Inflammatory macrophage (primary cell): ENCODE measurements around the gene USP34.
"Not testable (repeated sequence)": the region's sequence is repeated elsewhere in the genome, so short reads cannot be mapped to it uniquely, and the experiment has no call there.

Experiments
- DNase-seq, 2 donors: peaks; one replicate each; pipeline ENCODE4 v3.0.0-alpha.2; 2020 to 2022

USP34 gene

GRCh38 chr2:61179701-61180639 is 290.9 kb downstream of the USP34 start:
- DNase-seq = no peak

DNA sequence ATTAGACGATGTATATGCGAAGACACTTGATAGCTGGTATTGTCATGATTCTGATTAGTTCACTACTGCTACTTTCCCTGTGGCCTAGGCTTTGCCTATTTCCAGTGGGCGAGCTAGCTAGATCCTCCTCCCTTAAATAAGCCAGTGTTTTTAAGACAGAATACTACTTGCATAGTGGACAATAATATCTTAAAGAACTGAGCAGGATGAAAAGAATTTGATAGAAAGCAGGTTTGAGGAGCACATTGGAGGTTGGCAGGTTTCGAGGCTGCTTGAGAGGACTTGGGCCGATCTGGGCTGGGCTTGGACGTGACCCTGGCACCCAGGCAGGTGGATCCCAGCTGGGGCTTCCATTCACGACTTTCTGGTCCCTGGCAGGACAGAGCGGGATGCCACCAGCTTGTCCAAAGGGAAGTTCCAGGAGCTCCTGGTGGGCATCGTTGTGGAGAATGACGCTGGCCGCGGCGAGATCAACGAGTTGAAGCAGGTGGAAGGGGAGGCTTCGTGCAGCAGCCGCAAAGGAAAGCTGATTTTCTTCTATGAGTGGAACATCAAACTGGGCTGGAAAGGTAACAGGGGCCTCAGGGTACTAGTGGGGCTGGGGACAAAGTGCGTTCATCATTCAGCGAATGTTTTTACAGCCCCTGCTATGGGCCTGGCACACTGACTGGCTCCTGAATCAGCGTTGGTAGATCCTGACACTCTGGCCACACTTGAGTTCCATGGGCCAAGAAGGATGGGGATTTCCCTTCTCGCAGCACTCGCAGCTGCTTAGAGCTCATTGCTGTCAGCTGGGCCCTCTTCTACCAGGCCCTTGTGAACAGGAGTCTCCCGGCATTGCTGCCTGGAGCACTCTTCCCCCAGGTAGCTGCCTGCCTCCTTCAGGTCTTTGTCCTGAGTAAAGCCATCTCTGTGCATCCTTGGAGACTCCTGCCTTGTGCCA is 292.0 kb downstream of the USP34 start:
- DNase-seq = no peak

DNA sequence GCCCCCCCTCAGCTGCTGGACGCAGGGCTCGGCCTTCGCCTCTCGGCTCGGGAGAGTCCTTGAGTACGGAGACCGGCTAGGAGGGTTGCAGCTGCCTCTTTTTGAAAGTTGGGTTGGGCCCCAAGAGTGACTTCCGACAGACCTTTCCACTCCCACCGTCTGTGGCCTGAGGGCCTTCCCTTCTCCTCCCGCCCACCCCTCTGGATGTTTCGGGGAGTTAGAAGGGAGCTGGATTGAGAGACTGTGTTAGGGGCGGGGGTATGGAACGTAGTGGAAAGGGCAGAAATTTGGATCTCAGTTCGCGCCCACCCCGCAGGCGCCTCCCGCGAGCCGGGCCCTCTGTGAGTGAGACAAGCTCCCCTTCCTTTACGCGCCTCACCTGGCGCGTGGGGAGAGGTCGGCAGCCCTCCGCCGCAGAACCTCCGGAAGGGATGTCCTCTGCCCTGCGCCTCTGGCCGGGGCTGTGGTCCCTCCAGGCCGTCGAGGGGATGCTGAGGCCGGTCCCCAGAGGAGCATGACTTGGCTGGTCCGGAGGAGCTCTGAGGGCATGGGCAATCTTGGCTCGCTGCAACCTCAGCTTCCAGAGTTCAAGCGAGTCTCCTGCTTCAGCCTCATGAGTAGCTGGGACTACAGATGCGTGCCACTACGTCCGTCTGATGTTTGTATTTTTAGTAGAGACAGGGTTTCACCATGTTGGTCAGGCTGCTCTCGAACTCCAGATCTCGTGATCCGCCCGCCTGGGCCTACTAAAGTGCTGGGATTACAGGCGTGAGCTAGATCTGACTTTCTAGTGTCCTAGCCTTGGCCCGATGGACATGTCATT is 292.9 kb downstream of the USP34 start:
- DNase-seq = peak; percentile 47 to 66

DNA sequence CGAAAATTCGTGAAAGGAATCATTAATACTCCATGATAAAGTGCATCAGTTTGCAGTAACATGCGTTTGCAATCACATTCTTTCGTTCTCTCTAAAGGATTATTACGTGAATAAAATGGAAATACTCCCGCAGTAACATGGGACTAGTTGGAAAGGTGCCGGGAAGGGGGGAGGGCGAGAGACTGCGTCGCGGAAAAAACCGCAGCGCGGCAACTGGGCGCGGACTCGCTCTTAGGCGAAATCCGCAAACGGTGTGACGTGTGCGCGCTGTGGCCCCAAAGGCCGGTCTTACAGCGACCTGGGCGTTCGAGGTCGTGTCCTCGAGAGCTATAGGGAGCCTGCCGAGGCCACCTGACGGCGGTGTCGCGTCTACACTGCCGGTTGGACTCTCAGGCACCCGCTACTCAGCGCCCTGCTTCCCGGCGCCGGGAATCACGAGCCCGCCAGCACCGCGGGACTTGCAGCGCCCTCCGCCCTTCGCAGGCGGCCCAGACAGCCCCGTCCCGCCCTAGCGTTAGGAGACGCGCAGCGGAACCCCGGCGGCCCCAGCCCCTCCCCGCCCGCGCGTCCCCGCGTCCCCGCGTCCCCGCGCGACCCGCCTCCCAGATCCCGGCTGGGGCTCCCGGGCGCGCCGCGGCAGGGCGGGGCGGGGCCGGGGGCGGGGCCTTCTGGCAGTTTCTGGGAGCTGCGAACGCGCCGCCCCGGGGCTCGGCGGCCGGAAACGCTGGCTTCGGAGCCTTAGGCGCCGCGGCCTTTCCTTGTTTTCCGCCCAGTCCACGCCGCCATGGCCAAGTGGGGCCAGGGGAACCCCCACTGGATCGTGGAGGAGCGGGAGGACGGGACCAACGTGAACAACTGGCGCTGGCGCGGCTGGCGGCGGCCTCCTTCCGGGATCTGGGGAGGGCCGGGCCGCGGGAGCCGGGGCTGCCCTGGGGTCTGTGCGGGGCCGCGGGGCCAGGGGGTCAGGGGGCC is 293.8 kb downstream of the USP34 start:
- DNase-seq = peak; percentile 96

DNA sequence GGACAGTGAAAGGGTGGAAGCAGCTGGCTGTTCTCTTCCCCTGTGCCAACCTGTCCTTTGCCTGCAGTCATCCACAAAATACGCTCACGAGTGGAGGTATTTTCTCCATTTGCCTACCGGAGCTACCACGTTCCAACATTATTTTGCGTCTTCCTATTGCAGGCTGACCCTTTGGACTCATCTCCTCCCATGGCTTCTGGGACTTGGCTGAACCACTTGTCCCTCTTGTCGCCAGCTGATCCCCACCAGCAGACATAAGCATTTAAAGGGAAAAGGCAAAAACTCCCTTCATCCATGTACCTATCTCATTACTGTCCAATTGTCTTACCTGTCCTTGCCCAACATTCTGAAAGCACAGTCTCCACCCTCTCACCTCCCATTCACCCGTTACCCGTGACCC is 295.9 kb downstream of the USP34 start:
- DNase-seq = no peak

- peak; percentile 63 to 80 for DNase-seq
Observed at GRCh38 chr2:61173116-61173515, 297.8 kb downstream of the USP34 start.

GRCh38 chr2:61172671-61173070 is 298.2 kb downstream of the USP34 start:
- DNase-seq = no peak

GRCh38 chr2:61167579-61167978 is 303.3 kb downstream of the USP34 start:
- DNase-seq = no peak

DNA sequence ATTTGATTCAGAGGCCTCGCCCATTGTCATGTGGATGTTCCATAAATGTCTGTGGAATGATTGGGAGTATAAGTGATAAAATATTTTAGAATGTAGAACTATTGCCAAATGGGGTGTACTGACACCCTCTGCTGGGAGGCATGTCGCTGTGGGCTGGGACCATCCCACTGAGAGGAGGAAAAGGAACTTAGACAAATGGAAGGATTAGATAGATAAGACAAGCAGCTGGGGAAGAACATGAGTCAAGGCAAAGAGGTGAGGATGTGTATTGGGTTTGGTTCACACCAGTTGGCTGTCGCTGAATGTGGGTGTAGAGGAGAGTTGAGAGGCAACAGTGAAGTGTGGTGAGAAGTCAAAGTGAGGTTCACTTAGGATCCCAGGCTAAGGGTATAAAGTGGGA is 304.9 kb downstream of the USP34 start:
- peak in 1 of 2 donors; percentile 43 for DNase-seq

GRCh38 chr2:61165082-61165481 is 305.8 kb downstream of the USP34 start:
- DNase-seq = not testable (repeated sequence)

DNA sequence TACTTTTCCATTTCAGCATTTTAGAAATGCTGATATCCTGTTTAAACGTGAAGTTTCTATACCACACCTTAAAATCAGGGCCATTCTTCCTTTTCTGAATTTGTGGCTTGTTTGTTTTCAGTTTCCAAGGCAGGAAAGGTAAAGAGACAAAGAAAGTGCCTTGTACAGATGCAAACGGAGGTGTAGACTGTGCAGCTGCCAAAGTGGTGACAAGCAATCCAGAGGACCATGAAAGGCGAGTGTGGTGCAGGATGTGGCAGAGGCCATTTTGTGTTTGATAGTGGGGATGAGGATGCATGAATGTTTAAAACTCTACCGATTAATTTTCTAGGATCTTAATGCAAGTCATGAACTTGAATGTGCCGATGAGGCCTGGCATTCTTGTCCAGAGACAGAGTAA is 308.2 kb downstream of the USP34 start:
- DNase-seq = no peak

- DNase-seq = no peak
Observed at GRCh38 chr2:61161888-61162287, 309.0 kb downstream of the USP34 start, which contains the start of gene C2orf74. C2orf74 (plus strand) TSS chr2:61162188; CDS start chr2:61162515, 327 bp downstream.

DNA sequence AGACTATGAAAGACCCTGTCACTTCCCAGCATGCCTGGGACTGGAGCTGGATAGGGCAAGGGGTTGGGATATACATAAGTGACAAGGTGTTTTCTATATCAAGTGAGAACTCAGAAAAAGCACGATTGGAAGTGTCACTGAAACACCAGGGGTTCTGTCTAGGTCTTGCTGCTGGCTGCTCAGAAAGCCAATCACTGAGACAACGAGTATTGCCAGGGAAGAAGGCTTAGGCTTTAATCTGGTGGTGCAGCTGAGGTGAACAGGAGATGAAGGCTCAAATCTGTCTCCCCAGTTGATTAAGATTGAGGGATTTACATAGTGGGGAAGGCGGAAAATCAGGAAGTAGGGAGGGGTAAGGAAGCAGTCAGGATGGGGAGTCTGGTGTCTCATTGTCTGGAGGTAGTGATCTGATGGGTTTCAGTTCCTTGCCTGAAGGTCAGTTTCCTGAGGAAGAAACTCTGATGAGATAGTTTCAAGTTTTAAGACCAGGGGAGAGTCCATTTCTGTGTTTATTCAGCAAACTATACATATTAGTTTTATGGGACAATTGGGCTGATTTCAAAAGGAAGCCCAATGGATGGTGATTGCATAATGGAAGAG is 312.4 kb downstream of the USP34 start:
- peak; percentile 73 to 85 for DNase-seq

DNA sequence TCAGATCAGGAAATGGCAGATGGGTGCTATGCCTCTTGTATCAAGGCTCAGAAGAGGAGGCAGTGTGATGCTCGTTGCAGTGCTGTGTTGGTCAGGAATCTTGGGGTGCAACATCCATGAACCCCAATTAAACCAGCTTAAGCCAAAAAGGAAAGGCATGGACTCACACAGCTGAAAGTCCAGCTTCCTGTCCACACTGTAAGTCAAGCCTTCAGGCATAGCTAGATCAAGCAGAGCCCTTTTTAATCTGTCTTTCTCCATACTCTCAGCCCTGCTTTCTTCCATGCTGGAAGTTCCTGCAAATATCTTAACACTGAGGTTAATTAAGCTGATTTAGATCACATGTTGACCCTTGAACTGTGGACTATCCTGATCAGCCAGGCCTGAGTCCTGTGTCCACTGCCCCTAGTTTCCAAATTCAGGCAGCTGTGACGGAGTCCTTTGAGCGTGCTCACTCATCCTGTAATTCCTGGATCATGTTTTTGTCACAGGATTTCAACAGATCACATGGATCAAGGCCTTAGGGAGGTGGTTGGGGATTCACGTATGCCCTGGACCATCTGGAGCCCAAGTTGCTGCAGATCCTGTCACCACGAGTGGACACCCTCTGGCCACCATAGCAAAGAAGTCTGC is 313.4 kb downstream of the USP34 start:
- DNase-seq = no peak

GRCh38 chr2:61151436-61151835 is 319.5 kb downstream of the USP34 start:
- DNase-seq = peak; percentile 40 to 52

GRCh38 chr2:61149074-61149473 is 321.8 kb downstream of the USP34 start:
- no peak for DNase-seq

- not testable (repeated sequence) for DNase-seq
Observed at GRCh38 chr2:61148091-61148490, 322.8 kb downstream of the USP34 start.

DNA sequence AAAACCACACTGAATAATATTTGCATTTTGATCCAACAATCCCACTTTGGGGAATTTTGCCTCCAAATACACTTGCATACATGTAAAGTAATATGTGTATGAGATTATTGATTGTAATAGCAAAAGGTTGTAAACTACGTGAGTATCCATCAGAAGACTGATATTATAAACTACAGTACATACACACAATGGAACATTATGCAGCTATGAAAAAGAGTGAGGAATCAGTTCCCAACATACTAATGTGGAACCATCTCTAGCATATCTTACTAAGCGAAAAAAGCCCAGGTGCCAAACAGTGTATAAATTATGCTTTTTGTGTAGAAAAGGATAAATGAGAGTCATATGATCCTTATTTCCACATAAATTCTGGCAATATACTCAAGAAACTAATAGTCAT is 324.9 kb downstream of the USP34 start:
- no peak for DNase-seq

- DNase-seq = peak; percentile 99
Observed at GRCh38 chr2:61144697-61145268, 326.1 kb downstream of the USP34 start.

DNA sequence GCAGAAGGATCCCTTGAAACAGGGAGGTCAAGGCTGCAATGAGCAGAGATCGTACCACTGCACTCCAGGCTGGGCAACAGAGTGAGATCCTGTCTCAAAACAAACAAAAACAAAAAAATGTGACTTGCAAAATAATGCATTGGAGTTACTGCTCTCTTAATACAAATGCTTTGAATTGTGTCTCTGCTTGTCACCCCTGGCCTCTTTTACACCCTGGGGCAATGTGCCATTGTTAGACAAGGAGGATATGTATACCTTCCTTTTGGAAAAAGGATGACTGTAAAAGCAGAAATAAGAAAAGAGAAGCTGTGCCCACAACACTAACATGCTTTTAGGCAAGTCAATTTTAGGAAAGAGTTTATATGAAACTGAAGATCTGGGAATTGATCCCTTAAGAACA is 329.7 kb downstream of the USP34 start:
- no peak for DNase-seq
